Mucosa of stomach (tissue), 1 donor: Measurements from ENCODE around the gene DISP1.

Source experiments
- H3K27me3 ChIP-seq: one replicate; pipeline ENCODE4 v1.7.0; 2013; ENCODE audit warnings: mild to moderate bottlenecking, low read length; ENCODE audit not compliant: control insufficient read depth, insufficient read depth
- H3K36me3 ChIP-seq: one replicate; pipeline ENCODE4 v1.7.0; 2013; ENCODE audit warnings: low read length; ENCODE audit not compliant: control insufficient read depth, insufficient read depth
- H3K4me1 ChIP-seq: one replicate; pipeline ENCODE4 v1.7.0; 2013; ENCODE audit warnings: mild to moderate bottlenecking, low read length; ENCODE audit not compliant: control insufficient read depth, insufficient read depth
- H3K4me3 ChIP-seq: one replicate; pipeline ENCODE4 v1.7.0; 2013; ENCODE audit warnings: low read length
- H3K9ac ChIP-seq: one replicate; pipeline ENCODE4 v1.7.0; 2013; ENCODE audit warnings: mild to moderate bottlenecking, low read length, moderate library complexity
- H3K9me3 ChIP-seq: one replicate; pipeline ENCODE4 v1.7.0; 2013; ENCODE audit warnings: mild to moderate bottlenecking, low read length, moderate library complexity; ENCODE audit not compliant: control insufficient read depth
- donor health status: Pancreatic carcinoma.

DISP1 gene

GRCh38 chr1:222811671-222812070, 3.2 kb upstream of the DISP1 start:
- H3K27me3 ChIP-seq: no peaks in the 10 kb centered on the region
- no peaks in the 10 kb centered on the region for H3K36me3 ChIP-seq
- peaks cover 6% of the 10 kb centered on the region for H3K4me1 ChIP-seq
- H3K4me3 ChIP-seq: no peak overlapping the region
- H3K9ac ChIP-seq: no peak overlapping the region
- H3K9me3 ChIP-seq: no peaks in the 10 kb centered on the region

GRCh38 chr1:222813866-222814535, 838 bp upstream of the DISP1 start:
- Histone ChIP-seq H3K4me3 (no peak overlapping the region), H3K36me3 (no peaks in the 10 kb centered on the region), H3K27me3 (no peaks in the 10 kb centered on the region), H3K4me1 (peaks cover 6% of the 10 kb centered on the region), H3K9me3 (no peaks in the 10 kb centered on the region), H3K9ac (peak overlapping the region; percentile 89)

GRCh38 chr1:222815440-222815765, 564 bp downstream of the DISP1 start:
- H3K9ac ChIP-seq: peak overlapping the region; percentile 89
- peaks cover 6% of the 10 kb centered on the region for H3K4me1 ChIP-seq
- no peaks in the 10 kb centered on the region for H3K36me3 ChIP-seq
- no peaks in the 10 kb centered on the region for H3K9me3 ChIP-seq
- H3K27me3 ChIP-seq: no peaks in the 10 kb centered on the region
- H3K4me3 ChIP-seq: peak overlapping the region; percentile 96

- no peaks in the 10 kb centered on the region for H3K9me3 ChIP-seq
- no peak overlapping the region for H3K4me3 ChIP-seq
- H3K36me3 ChIP-seq: no peaks in the 10 kb centered on the region
- no peaks in the 10 kb centered on the region for H3K27me3 ChIP-seq
- no peak overlapping the region for H3K9ac ChIP-seq
- H3K4me1 ChIP-seq: peaks cover 6% of the 10 kb centered on the region
Measured at GRCh38 chr1:222817529-222817928, 2.7 kb downstream of the DISP1 start.

GRCh38 chr1:222818171-222818570, 3.3 kb downstream of the DISP1 start:
- Histone ChIP-seq H3K36me3 (no peaks in the 10 kb centered on the region), H3K27me3 (no peaks in the 10 kb centered on the region), H3K4me1 (peaks cover 6% of the 10 kb centered on the region), H3K9ac (no peak overlapping the region), H3K9me3 (no peaks in the 10 kb centered on the region), H3K4me3 (no peak overlapping the region)

DNA sequence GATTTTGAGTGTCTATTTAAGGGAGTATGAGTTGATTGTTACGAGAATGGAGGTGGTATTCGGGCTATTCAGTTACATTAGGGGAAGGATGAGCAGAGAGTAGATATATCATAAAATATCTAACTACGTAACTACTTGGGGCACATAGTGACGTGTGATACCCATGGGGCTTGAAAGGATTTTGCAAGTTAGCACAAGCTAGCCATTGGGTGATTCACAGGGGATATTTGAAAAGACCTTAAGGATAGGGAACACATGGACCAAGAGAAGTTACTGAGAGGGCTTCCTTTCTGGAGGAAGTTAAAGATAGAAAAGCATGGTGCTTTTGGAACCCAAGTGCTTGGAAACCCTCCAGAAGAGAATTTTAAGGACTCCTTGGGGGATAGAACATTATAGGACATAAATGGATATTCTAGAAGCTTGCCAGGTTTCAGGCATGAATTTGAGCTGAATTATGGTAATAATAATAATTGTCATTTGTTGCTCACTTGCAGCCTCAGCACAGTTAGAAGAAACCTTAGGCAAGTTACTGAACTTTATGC, 5.4 kb downstream of the DISP1 start:
- Histone ChIP-seq H3K4me3 (no peak overlapping the region), H3K9ac (no peak overlapping the region), H3K27me3 (no peaks in the 10 kb centered on the region), H3K36me3 (no peaks in the 10 kb centered on the region), H3K4me1 (no peaks in the 10 kb centered on the region), H3K9me3 (no peaks in the 10 kb centered on the region)

DNA sequence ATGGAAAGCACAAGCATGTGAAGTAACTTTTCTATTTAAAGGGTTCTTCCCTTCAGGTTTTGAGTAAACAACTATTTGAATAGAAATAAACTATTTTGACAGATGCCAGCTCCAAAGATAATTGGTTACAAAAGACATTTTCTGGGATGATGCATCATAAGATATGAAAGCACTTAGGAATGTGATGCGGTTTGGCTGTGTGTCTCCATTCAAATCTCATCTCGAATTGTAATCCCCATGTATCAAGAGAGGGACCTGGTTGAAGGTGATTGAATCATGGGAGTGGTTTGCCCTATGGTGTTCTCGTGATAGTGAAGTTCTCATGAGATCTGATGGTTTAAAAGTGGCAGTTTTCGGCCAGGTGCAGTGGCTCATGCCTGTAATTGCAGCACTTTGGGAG, 6.4 kb downstream of the DISP1 start:
- H3K4me3 ChIP-seq: no peak overlapping the region
- H3K27me3 ChIP-seq: no peaks in the 10 kb centered on the region
- H3K36me3 ChIP-seq: no peaks in the 10 kb centered on the region
- peaks cover 6% of the 10 kb centered on the region for H3K4me1 ChIP-seq
- no peak overlapping the region for H3K9ac ChIP-seq
- H3K9me3 ChIP-seq: no peaks in the 10 kb centered on the region

DNA sequence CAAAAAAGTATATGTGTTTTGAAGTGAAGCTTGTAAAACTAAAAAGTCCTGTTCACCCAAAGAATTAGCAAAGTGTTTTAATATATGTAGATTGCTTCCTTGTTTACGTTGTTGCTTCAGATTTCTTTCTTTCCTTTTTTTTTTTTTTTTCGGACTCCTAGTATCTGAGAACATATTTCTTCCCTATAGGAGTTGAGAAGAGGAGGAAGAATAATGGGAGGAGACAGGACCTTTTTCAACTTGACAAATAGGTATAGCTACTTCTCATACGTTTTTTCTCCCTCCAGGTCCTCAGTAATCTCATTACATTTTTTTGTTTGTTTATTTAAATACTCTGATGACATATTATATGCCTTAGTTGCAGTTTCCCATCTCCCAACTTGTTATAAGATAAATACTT, 8.9 kb downstream of the DISP1 start:
- Histone ChIP-seq H3K36me3 (no peaks in the 10 kb centered on the region), H3K4me3 (no peak overlapping the region), H3K27me3 (no peaks in the 10 kb centered on the region), H3K9me3 (no peaks in the 10 kb centered on the region), H3K9ac (no peak overlapping the region), H3K4me1 (peaks cover 6% of the 10 kb centered on the region)

DNA sequence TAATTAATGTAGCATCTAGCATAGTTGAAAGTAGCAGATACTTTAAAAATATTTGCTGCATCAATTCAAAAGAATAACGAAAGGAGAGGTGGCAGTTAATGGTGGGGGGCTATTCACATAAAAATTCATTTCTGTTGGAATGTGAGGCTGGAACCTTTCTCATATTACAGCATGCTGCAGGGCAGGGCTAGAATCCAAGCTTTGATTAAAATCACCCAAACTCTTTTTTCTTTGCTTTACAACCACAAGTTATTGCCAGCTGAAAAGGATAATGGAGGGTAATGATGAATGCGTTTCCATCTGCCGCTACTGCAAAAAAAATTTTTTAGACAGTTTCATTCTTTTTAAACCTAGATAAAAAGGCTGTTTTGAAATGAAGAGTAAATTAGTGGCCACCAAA, 9.8 kb downstream of the DISP1 start:
- Histone ChIP-seq H3K9ac (no peak overlapping the region), H3K4me3 (no peak overlapping the region), H3K4me1 (peaks cover 6% of the 10 kb centered on the region), H3K36me3 (no peaks in the 10 kb centered on the region), H3K9me3 (no peaks in the 10 kb centered on the region), H3K27me3 (no peaks in the 10 kb centered on the region)

DNA sequence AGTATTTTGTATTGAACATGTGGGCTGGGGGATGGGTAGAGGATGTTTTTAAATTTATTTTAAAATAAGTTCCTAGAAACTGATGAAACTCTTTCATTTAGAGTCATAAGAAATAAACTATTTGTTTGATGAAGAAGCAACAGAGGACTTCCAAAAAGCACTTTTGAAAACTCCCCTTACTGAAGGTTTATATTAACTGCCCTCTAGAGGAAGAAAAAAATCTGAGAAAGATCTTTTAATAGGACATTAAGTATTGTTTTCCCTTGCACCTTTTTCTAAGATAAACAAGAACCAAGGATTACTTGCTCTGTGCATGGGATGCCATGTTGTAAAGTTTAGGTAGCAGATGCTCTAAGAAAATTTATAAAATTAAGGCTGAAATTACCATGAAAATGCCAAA, 14.1 kb downstream of the DISP1 start:
- Histone ChIP-seq H3K9me3 (no peaks in the 10 kb centered on the region), H3K27me3 (no peaks in the 10 kb centered on the region), H3K36me3 (no peaks in the 10 kb centered on the region), H3K4me3 (no peak overlapping the region), H3K9ac (no peak overlapping the region), H3K4me1 (peaks cover 14% of the 10 kb centered on the region)

DNA sequence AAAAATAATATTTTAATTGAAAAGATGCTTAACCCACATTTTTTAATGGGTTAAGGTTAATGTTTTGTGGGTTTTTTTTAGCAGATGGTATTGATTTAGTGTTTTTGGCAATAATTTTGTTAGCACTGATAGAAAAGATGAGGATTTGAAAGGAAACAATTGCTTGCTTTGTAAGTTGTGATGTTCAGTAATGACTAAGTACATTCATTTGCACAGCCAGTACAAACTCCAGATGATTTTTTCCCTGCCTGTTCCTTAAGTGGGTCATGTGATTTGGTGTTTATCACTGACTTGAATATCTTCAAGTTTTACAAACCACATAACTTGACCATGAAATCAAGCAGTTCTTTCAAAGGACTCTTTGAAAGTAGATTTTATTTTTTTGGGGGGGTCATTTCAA, 15.0 kb downstream of the DISP1 start:
- H3K9me3 ChIP-seq: no peaks in the 10 kb centered on the region
- no peaks in the 10 kb centered on the region for H3K27me3 ChIP-seq
- H3K4me3 ChIP-seq: no peak overlapping the region
- H3K9ac ChIP-seq: no peak overlapping the region
- H3K36me3 ChIP-seq: no peaks in the 10 kb centered on the region
- peaks cover 14% of the 10 kb centered on the region for H3K4me1 ChIP-seq

GRCh38 chr1:222833356-222833876, 18.6 kb downstream of the DISP1 start:
- H3K36me3 ChIP-seq: no peaks in the 10 kb centered on the region
- peaks cover 7% of the 10 kb centered on the region for H3K4me1 ChIP-seq
- no peak overlapping the region for H3K9ac ChIP-seq
- no peak overlapping the region for H3K4me3 ChIP-seq
- no peaks in the 10 kb centered on the region for H3K9me3 ChIP-seq
- no peaks in the 10 kb centered on the region for H3K27me3 ChIP-seq
